ENCODE results near the gene IDNK. TPM values are rescaled to one million over a fixed set of nuclear protein-coding genes. Genes with fewer than 3 reads are reported as not detected.

IDNK gene
- total and polyA plus RNA-seq, 10 of the 15 experiments (the other 5 are each of a cell fraction or from before 2014, with no cell fraction given): 7.0 to 19.1 (median 10.6) TPM

DNA sequence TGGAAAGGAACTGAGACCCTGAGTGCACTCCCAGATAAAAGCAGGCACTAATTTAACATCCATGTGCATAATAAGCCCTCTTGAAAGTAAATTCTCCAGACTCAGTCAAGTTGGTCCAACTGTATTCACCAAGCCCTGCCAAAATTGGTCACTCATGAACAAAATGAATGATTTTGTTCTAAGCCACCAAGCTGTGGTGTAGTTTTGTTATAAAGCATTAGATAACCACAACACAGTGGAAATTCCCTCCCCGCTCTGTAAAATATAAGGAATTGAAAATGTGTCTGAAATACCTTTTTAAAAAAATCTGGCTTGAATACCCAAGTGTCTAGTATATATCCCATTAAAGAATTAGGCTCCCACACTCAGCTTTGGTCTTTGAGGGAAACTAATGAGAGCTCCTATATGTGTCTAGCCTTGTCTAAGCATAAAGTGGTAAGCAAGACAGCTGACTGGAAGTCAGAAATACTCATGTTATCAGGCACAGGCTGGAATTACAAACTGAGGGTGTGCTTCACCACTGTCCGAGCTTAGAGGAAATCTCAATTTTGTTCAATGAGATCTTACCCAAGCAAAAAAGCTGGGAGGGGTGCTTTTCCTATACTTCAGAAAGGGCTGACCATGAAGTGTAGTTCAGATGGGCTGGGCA, 33.2 kb downstream of the IDNK start (continued):
- no peak for TF ChIP-seq ASH2L (IDR thresholded peaks at IDR 0.05; ENCODE audit: borderline replicate concordance, low read depth)
- TF ChIP-seq, protein P1, sequence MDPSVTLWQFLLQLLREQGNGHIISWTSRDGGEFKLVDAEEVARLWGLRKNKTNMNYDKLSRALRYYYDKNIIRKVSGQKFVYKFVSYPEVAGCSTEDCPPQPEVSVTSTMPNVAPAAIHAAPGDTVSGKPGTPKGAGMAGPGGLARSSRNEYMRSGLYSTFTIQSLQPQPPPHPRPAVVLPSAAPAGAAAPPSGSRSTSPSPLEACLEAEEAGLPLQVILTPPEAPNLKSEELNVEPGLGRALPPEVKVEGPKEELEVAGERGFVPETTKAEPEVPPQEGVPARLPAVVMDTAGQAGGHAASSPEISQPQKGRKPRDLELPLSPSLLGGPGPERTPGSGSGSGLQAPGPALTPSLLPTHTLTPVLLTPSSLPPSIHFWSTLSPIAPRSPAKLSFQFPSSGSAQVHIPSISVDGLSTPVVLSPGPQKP (IDR thresholded peaks at IDR 0.05; ENCODE audit: low read depth, low read length): no peak
- no peak for TF ChIP-seq HDAC6 (IDR thresholded peaks at IDR 0.05; ENCODE audit: unreplicated experiment)
- TF ChIP-seq, protein P2, sequence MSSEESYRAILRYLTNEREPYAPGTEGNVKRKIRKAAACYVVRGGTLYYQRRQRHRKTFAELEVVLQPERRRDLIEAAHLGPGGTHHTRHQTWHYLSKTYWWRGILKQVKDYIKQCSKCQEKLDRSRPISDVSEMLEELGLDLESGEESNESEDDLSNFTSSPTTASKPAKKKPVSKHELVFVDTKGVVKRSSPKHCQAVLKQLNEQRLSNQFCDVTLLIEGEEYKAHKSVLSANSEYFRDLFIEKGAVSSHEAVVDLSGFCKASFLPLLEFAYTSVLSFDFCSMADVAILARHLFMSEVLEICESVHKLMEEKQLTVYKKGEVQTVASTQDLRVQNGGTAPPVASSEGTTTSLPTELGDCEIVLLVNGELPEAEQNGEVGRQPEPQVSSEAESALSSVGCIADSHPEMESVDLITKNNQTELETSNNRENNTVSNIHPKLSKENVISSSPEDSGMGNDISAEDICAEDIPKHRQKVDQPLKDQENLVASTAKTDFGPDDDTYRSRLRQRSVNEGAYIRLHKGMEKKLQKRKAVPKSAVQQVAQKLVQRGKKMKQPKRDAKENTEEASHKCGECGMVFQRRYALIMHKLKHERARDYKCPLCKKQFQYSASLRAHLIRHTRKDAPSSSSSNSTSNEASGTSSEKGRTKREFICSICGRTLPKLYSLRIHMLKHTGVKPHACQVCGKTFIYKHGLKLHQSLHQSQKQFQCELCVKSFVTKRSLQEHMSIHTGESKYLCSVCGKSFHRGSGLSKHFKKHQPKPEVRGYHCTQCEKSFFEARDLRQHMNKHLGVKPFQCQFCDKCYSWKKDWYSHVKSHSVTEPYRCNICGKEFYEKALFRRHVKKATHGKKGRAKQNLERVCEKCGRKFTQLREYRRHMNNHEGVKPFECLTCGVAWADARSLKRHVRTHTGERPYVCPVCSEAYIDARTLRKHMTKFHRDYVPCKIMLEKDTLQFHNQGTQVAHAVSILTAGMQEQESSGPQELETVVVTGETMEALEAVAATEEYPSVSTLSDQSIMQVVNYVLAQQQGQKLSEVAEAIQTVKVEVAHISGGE (CRISPR knock-in tag; IDR thresholded peaks at IDR 0.05): no peak
- no peak for TF ChIP-seq CHD2 (IDR thresholded peaks at IDR 0.05; ENCODE audit: borderline replicate concordance, low read depth, low read length)
- TF ChIP-seq YBX1 (IDR thresholded peaks at IDR 0.05): no peak
- TF ChIP-seq, protein P3, sequence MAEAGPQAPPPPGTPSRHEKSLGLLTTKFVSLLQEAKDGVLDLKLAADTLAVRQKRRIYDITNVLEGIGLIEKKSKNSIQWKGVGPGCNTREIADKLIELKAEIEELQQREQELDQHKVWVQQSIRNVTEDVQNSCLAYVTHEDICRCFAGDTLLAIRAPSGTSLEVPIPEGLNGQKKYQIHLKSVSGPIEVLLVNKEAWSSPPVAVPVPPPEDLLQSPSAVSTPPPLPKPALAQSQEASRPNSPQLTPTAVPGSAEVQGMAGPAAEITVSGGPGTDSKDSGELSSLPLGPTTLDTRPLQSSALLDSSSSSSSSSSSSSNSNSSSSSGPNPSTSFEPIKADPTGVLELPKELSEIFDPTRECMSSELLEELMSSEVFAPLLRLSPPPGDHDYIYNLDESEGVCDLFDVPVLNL (IDR thresholded peaks at IDR 0.05; ENCODE audit: low read depth, low read length): no peak
- TF ChIP-seq BRCA1 (IDR thresholded peaks at IDR 0.05; ENCODE audit: low read depth, low read length): no peak
- no peak for TF ChIP-seq CBX5 (IDR thresholded peaks at IDR 0.05; ENCODE audit: low read depth)
- no peak for TF ChIP-seq USF2 (IDR thresholded peaks at IDR 0.05; ENCODE audit: borderline replicate concordance, low read depth, low read length)
- no peak for TF ChIP-seq SKIL (IDR thresholded peaks at IDR 0.05; ENCODE audit: low read depth, poor library complexity, severe bottlenecking)
- TF ChIP-seq MTA2 (IDR thresholded peaks at IDR 0.05; ENCODE audit: low read depth): peak; percentile 59; the same call in 1 of the 2 replicates
- no peak for TF ChIP-seq IRF4 (IDR thresholded peaks at IDR 0.05; ENCODE audit: low read depth, low read length)
- no peak for TF ChIP-seq RFX5 (IDR thresholded peaks at IDR 0.05; ENCODE audit: low read depth, low read length)
- peak; percentile 68; the same call in 1 of the 2 replicates for TF ChIP-seq NFIC (IDR thresholded peaks at IDR 0.05; ENCODE audit: low read depth, low read length)
- no peak for TF ChIP-seq PBX3 (IDR thresholded peaks at IDR 0.05; ENCODE audit: insufficient replicate concordance, low read depth, low read length)
- no peak for TF ChIP-seq SRF (IDR thresholded peaks at IDR 0.05; ENCODE audit: low read depth in 2 of 2, low read length in 2 of 2)
- no peak for TF ChIP-seq SREBF1 (IDR thresholded peaks at IDR 0.05; ENCODE audit: low read length)
- TF ChIP-seq PAX8 (IDR thresholded peaks at IDR 0.05): no peak
- TF ChIP-seq BCL11A (IDR thresholded peaks at IDR 0.05; ENCODE audit: low read depth, low read length): peak; percentile 37; the same call in 1 of the 2 replicates
